Hematopoietic multipotent progenitor cell (in vitro differentiated cells): ENCODE data around the gene PLCB2. TPM values are rescaled to one million over a fixed set of nuclear protein-coding genes. Genes with fewer than 3 reads are reported as not detected.

ENCODE experiments used
- DNase-seq, 3 donors: peaks; one replicate each; pipeline ENCODE4 v3.0.0-alpha.2; 2011 to 2015; ENCODE audit warnings: low read depth in 2 of 3, low spot score in 2 of 3
- total RNA-seq: library from RNA; depleted of rRNA; stranded (reverse); fragments of >200 nt; gene quantifications from one replicate; pipeline ENCODE4 v1.2.3, GENCODE V29; 2012

The PLCB2 gene
- total RNA-seq, 1 donor = 123 TPM

- no peak for DNase-seq
These were observed 4.2 kb downstream of the PLCB2 start for GRCh38 chr15:40303576-40303975.

GRCh38 chr15:40302981-40303380 is 4.8 kb downstream of the PLCB2 start:
- DNase-seq = no peak

DNA sequence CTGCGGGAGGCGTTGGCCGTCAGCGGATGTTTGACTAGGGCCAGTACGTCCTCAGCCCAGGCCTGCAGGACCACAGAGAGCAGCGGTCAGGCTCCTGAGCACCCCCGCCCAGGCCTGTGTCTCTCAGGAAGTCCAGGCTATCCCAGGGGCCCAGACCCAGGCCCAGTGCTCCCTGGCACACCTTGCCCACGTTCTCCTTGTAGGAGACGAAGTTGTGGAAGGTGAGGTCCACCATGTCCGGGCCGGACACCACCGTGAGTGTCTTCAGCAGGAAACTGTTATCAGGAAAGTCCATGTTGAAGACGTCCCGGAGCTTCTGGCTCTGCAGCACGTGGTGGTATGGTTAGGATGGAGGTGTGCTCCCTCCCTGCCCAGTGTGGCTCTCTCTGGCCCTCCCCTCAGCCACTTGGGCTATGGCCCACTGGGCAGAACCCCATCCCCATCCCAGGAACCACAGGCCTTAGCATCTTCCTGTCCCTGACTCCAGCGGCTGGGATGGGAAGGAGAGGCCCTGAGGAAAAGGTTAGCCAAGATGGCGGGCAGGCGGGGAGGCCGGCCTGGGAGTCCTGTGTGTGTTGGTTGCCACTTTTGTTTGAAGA is 5.3 kb downstream of the PLCB2 start:
- no peak for DNase-seq

GRCh38 chr15:40301467-40302179 is 6.1 kb downstream of the PLCB2 start:
- no peak for DNase-seq

GRCh38 chr15:40300771-40301170 is 7.0 kb downstream of the PLCB2 start:
- DNase-seq = no peak

- no peak for DNase-seq
These were observed 7.4 kb downstream of the PLCB2 start for GRCh38 chr15:40300367-40300766.

GRCh38 chr15:40298216-40298935 is 9.4 kb downstream of the PLCB2 start:
- no peak for DNase-seq

DNA sequence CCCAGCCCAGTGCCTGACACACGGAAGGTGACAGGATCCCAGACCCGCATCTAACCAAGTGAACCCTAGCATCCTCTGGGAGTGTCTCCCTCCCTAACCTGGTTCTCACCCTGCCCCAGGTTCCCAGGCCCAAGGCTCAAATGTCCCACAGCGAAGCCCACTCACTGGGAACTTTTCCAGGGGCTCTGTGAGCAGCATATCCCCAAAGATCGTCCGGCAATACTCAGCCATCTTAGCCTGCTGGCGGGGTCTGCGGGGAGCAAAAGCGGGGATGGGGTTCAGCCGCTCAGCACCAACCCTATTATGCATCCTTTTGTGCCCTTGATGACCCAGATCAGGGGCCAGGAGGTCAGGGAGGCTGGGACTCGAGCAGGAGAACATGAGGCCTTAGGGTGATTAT is 10.4 kb downstream of the PLCB2 start:
- DNase-seq = no peak

- no peak for DNase-seq
These were observed 11.0 kb downstream of the PLCB2 start for GRCh38 chr15:40296561-40297230.

DNA sequence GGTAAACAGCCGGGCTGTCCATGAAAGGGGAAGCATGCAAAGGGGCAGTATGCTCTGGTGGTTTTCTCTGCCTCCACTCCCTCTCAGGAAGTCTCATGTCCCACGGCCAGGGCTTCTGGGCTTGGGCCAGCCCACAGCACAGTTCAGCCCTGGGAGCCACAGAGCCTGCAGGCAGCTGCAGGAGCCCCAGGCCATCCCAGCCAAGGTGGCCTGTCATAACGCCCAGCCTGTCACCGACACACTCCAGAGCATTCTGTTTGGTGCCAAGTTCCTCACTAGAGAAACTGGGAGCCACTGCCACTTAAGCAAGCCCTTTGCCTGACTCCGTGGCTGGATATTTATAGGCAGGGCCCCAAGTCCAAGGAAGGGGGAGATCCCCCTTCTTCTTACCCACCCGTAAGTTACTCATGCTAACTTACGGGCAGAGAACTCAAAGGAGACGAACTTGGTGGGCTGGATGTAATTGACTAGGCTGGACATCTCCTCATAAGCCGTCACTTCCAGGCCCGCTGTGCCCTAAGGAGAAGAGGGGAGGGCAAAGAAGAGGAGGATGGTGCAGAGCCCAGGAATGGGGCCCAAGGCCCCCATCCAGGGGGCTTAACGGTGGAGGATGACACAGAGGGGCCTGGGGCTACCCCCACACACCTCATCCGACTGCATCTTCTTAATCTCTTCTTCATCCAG is 11.7 kb downstream of the PLCB2 start:
- no peak for DNase-seq

DNA sequence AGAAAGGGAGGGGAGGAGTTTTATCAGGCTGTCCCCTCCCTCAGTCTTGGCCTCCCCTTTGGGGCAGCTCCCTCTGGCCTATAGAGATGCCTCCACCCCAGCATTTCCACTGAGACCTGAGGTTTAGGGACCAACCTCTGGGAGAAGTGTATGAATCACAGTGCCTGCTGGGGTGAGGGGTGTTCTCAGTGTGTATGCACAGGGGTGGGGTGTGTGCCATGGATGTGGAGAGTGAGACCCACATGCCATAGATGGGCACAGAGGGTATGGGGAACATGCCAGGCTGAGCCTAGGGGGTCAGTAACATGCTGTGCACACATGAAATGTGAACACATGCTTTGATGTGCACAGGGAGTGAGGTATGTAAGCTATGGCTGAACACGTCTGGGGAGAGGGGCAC is 12.4 kb downstream of the PLCB2 start:
- DNase-seq = no peak

DNA sequence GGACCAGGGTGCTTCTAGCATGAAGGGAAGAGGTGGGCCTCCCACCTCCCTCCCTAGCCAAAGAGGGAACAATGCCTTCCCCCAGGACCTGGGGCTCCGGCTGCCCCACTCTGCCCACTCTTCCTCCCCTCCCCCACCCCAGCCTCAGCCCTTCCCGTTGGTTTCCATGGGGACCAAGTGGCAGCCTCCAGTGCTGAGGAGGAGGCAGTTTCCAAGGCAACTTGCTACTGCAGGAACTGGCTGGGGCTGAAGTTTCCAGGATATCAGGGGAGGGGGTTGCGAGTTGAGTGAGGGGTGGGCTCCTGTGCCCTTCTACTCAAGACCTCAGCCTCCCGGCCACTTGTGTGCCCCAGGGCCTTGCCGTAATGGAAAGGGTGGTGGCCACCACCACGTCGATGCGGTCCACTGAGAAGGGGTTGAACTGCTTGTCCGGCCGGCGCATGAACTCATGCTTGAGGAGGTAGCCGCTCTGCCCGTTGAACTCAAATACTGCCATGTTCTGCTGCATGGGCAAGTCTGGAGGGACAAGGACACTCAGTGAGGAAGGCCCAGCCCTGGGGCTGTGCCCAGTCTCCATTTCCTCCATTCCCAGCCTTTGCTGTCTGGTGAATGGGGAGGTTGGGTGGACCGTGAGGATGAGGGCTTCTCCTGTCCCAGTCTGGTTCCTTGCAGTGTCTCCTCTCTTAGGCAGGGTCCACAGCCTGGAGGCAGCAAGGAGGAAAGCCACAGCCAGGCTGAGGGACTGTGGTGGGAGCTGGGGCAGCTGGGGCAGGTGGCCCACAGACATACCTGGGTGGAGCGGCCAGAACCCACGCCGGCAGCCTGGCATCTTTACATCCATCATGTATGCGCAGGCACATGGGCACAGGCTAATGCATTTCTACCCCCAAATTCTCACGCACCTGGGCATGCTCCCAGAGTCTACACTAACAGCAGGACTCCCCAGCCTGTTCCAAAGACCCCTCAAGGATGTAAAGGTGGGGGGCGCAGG is 13.5 kb downstream of the PLCB2 start:
- DNase-seq = no peak

DNA sequence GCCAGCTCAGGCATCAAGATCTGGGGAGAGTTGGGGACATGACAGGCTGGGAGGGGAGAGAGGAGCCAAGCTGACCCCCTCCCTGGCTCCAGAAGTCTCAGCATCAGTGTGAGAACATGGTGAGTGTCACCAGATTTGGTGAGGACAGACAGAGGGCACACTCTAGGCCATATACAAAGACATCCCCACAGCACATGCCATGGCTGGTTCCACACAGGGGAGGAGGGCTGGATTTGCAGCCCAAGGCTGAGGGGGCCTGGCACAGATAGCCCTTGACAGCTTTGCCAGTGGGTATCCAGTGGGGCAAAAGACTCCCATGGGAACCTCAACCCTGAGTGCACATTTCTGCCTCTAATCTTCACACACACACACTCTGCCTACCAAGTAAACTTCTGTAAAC is 14.7 kb downstream of the PLCB2 start:
- DNase-seq = no peak

GRCh38 chr15:40292246-40292645 is 15.5 kb downstream of the PLCB2 start:
- no peak for DNase-seq

GRCh38 chr15:40290918-40291574 is 16.7 kb downstream of the PLCB2 start:
- DNase-seq = no peak

DNA sequence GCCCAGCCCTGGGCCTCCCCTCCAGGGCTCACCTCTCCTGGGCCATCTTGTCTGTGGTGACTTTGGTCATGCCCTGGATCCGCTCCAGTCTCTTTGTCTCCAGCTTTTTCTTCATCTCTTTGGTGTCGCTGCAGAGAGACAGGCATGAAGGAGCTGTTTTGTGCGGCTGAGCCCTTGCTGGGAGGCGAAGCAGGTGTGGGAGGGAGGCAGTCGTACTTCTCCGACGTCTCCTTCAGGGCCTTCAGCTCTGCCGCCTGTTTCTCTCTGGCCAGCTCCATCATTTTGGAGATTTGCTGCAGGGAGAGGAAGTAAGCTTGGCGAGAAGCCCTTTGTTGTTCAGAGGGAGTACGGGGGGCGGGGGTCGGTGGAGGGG is 17.2 kb downstream of the PLCB2 start:
- DNase-seq = no peak

DNA sequence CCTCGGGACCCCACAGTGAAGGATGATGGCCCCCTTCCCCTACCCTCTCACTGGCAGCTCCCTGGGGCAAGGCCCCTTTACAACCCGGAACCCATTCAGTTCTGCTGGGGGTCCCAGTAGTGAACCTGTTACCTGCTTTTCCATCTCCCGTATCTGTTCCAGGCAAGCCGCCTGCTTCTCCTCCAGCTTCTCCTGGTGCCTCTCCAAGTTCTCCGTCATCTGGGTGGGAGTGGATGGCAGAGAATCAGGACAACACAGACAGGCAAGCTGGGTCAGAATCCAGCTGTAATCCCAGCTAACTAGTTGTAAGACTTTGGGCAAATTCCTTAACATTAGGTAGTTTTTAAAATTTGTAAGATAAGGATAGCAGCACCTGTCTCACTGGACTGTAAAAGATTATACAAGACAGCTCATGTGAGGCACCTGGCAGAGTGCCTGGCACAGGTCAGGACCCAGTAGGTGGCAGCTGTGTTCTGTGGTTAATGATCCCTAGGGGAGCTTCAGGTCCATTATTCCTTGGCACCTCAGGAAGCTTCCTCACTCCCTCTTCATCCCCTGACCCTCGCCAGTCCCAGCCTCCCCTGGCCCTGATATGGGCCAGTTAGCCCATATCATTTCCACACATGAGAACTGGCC is 18.5 kb downstream of the PLCB2 start:
- DNase-seq = no peak

DNA sequence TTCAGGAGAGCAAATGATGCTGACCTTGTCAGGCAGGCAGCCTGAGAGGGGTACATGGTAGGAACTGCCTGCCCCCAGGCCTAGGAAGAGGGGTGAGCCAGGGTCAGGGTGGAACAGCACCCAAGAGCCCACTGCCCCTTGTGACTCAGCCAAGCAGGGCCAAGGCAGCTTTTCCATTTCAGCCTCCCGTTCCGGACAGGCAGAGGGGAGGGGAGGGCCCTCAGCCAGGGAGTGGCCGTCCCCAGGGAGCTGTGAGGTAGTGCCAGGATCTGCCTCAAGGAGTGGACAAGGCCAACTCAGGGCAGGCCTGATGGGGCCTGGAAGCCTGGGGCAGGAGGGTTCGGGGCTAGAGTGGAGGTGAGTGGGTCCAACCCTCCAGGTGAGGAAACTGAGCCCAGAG is 19.8 kb downstream of the PLCB2 start:
- DNase-seq = no peak

GRCh38 chr15:40287505-40287904 is 20.2 kb downstream of the PLCB2 start:
- DNase-seq = no peak
